GM23338 (cell line): Measurements from ENCODE around the gene PKNOX2. TPM values are rescaled to one million over a fixed set of nuclear protein-coding genes. Genes with fewer than 3 reads are reported as not detected.
A peak's percentile ranks its signal among the peaks of the same experiment; 100 is the strongest.

Experiments used
- ATAC-seq: fragments of 200-7000 bp; cut with Tn5 transposase; 3 replicates; pipeline ENCODE4 v1.9.1; 2020
- DNase-seq: peaks from one replicate; pipeline ENCODE4 v3.0.0-alpha.2; 2015; ENCODE audit warnings: low spot score
- H2AFZ ChIP-seq: fragments of 200-600 bp; sonication (generic); 2 replicates; pipeline ENCODE4 v1.8.0; 2016; ENCODE audit warnings: antibody characterized with exemption, mild to moderate bottlenecking, moderate library complexity
- H3F3A ChIP-seq: fragments of 200-600 bp; sonication (generic); replicated peaks from 2 replicates; pipeline ENCODE4 v1.8.0; 2017; ENCODE audit warnings: antibody characterized with exemption, mixed run types, low read depth
- H3K27ac ChIP-seq: fragments of 200-600 bp; sonication (generic); 2 replicates; pipeline ENCODE4 v1.6.1; 2016; ENCODE audit warnings: low read depth
- H3K27me3 ChIP-seq: fragments of 200-600 bp; sonication (generic); 2 replicates; pipeline ENCODE4 v1.8.0; 2016; ENCODE audit warnings: mild to moderate bottlenecking, mixed run types, moderate library complexity; ENCODE audit not compliant: insufficient read depth
- H3K36me3 ChIP-seq: fragments of 200-600 bp; sonication (generic); 2 replicates; pipeline ENCODE4 v1.8.0; 2016; ENCODE audit warnings: mild to moderate bottlenecking; ENCODE audit not compliant: insufficient read depth
- H3K4me1 ChIP-seq: fragments of 200-600 bp; sonication (generic); 2 replicates; pipeline ENCODE4 v1.8.0; 2016; ENCODE audit warnings: mild to moderate bottlenecking, moderate library complexity; ENCODE audit not compliant: insufficient read depth
- H3K4me2 ChIP-seq: fragments of 200-600 bp; sonication (generic); 2 replicates; pipeline ENCODE4 v1.7.1; 2017; ENCODE audit warnings: mixed run types
- H3K4me3 ChIP-seq: fragments of 200-600 bp; sonication (generic); 2 replicates; pipeline ENCODE4 v1.6.1; 2016; ENCODE audit warnings: mixed run types
- H3K79me2 ChIP-seq: fragments of 200-600 bp; sonication (generic); replicated peaks from 2 replicates; pipeline ENCODE4 v1.8.0; 2017; ENCODE audit warnings: mild to moderate bottlenecking; ENCODE audit not compliant: insufficient read depth
- H3K9me2 ChIP-seq: fragments of 200-600 bp; sonication (generic); 2 replicates; pipeline ENCODE4 v1.8.0; 2017; ENCODE audit not compliant: insufficient read depth
- H4K20me1 ChIP-seq: fragments of 200-600 bp; sonication (generic); replicated peaks from 2 replicates; pipeline ENCODE4 v1.8.0; 2017; ENCODE audit warnings: mild to moderate bottlenecking; ENCODE audit not compliant: insufficient read depth
- H3K27ac Mint-ChIP-seq: 2 replicates; pipeline ENCODE4 v1.8.0; 2020; ENCODE audit warnings: inconsistent platforms, mild to moderate bottlenecking, moderate library complexity, mixed read lengths
- H3K27me3 Mint-ChIP-seq: 3 replicates; pipeline ENCODE4 v1.8.0; 2022; ENCODE audit warnings: low read depth, mild to moderate bottlenecking, moderate library complexity, mixed read lengths, inconsistent platforms; ENCODE audit not compliant: insufficient read depth, poor library complexity
- H3K36me3 Mint-ChIP-seq: 3 replicates; pipeline ENCODE4 v1.8.0; 2021; ENCODE audit warnings: low read depth, mild to moderate bottlenecking, inconsistent platforms, moderate library complexity, mixed read lengths
- H3K4me1 Mint-ChIP-seq: 3 replicates; pipeline ENCODE4 v1.8.0; 2020; ENCODE audit warnings: mild to moderate bottlenecking, inconsistent platforms, mixed read lengths
- H3K4me3 Mint-ChIP-seq: 3 replicates; pipeline ENCODE4 v1.8.0; 2021; ENCODE audit warnings: moderate library complexity, mild to moderate bottlenecking, inconsistent platforms, mixed read lengths
- H3K9me3 Mint-ChIP-seq: 3 replicates; pipeline ENCODE4 v1.8.0; 2020; ENCODE audit warnings: moderate library complexity, mild to moderate bottlenecking, inconsistent platforms, mixed read lengths
- EZH2phosphoT487 ChIP-seq: fragments of 200-600 bp; sonication (generic); IDR thresholded peaks from one replicate; pipeline ENCODE4 v1.8.1; 2018; ENCODE audit warnings: antibody characterized with exemption; ENCODE audit not compliant: unreplicated experiment
- NANOG ChIP-seq: IDR thresholded peaks from 2 replicates; pipeline ENCODE4 v1.6.1; 2016; ENCODE audit warnings: antibody characterized with exemption, borderline replicate concordance
- POLR2AphosphoS5 ChIP-seq: IDR thresholded peaks from 2 replicates; pipeline ENCODE4 v1.6.1; 2016; ENCODE audit warnings: antibody characterized with exemption, low read depth
- STAT1 ChIP-seq: IDR thresholded peaks from one replicate; pipeline ENCODE4 v1.6.1; 2016; ENCODE audit warnings: antibody characterized with exemption; ENCODE audit not compliant: unreplicated experiment
- ZNF114 ChIP-seq: fragments of 250-450 bp; sonication (Bioruptor Pico); IDR thresholded peaks from 2 replicates; pipeline ENCODE4 v1.5.0; 2020; ENCODE audit warnings: mild to moderate bottlenecking, moderate library complexity
- ZNF331 ChIP-seq: fragments of 250-450 bp; sonication (Bioruptor Pico); IDR thresholded peaks from 2 replicates; pipeline ENCODE4 v1.5.0; 2020; ENCODE audit warnings: low read depth, mild to moderate bottlenecking, moderate library complexity
- polyA plus RNA-seq: library from polyadenylated mRNA; unstranded; fragments of >200 nt; fragmentation: Nextera tagmentation; extraction: Ambion mirVana; gene quantifications from 2 replicates; pipeline ENCODE4 v1.2.1, GENCODE V29; 2016
- total RNA-seq: library from RNA; depleted of rRNA; stranded (reverse); fragments of >200 nt; shearing (Covaris generic); gene quantifications from 2 replicates; pipeline ENCODE4 v1.2.3, GENCODE V29; 2014
- TF ChIP-seq, protein P1 (sequence below): IDR thresholded peaks from one replicate; pipeline ENCODE4 v1.6.1; 2018; ENCODE audit warnings: antibody characterized with exemption; ENCODE audit not compliant: unreplicated experiment
- TF ChIP-seq, protein P2 (sequence below), 2 experiments: fragments of 200-600 bp in 1 of 2; sonication (generic) in 1 of 2; conservative IDR thresholded peaks; 2 replicates each; pipeline versions ENCODE4 v1.5.1 to v1.6.1; 2016 to 2017; ENCODE audit warnings: antibody characterized with exemption in 2 of 2, low read depth in 2 of 2, mild to moderate bottlenecking in 2 of 2, moderate library complexity in 1 of 2
- TF ChIP-seq, protein P3 (sequence below): fragments of 250-450 bp; sonication (Bioruptor Pico); IDR thresholded peaks from 2 replicates; pipeline ENCODE4 v1.5.0; 2020; ENCODE audit warnings: mild to moderate bottlenecking, moderate library complexity
- TF ChIP-seq, protein P4 (sequence below): IDR thresholded peaks from 2 replicates; pipeline ENCODE4 v1.6.1; 2016; ENCODE audit warnings: antibody characterized with exemption

The PKNOX2 gene
- total and polyA plus RNA-seq, 2 experiments from 2014 or later = 0.42 to 0.83 TPM

DNA sequence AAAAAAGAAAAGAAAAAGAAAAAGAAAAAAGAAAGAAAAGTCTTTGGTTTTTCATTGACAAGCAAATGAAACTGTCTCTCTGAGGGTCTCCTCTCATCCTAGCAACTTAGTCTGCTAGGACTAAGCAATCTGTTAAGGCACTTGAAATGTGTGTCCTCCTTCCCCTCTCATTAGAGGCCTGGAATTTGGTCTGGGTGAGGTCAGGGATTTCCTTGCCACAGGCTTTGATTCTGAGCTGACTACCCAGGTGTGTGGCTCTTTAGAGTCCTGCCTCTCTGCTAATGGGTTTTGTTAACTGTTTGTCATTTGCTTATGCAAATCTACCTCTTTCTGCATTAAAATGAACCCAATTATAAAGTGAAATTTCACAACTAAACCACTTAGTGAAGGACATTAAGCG, 18.3 kb upstream of the PKNOX2 start:
- H3K9me3 Mint-ChIP-seq = no peaks in the 10 kb centered on the region; the same call in 2 of the 3 replicates
- Histone ChIP-seq H3K27ac (no peak overlapping the region), H2AFZ (no peak overlapping the region), H3K9me2 (no peaks in the 10 kb centered on the region), H3F3A (no peaks in the 10 kb centered on the region), H3K4me3 (no peak overlapping the region; the same call in 1 of the 2 replicates), H3K27me3 (peaks cover 74% of the 10 kb centered on the region), H4K20me1 (no peaks in the 10 kb centered on the region), H3K4me1 (peaks cover 32% of the 10 kb centered on the region), H3K4me2 (peak overlapping the region; percentile 41; the same call in 1 of the 2 replicates), H3K79me2 (no peaks in the 10 kb centered on the region), H3K36me3 (no peaks in the 10 kb centered on the region; the same call in 1 of the 2 replicates)
- no peak overlapping the region for H3K4me3 Mint-ChIP-seq
- no peak overlapping the region for H3K27ac Mint-ChIP-seq
- TF ChIP-seq POLR2AphosphoS5 (peak; percentile 38; the same call in 1 of the 2 replicates), STAT1 (no peak), ZNF331 (no peak), NANOG (peak; percentile 85)
- TF ChIP-seq, protein P1, sequence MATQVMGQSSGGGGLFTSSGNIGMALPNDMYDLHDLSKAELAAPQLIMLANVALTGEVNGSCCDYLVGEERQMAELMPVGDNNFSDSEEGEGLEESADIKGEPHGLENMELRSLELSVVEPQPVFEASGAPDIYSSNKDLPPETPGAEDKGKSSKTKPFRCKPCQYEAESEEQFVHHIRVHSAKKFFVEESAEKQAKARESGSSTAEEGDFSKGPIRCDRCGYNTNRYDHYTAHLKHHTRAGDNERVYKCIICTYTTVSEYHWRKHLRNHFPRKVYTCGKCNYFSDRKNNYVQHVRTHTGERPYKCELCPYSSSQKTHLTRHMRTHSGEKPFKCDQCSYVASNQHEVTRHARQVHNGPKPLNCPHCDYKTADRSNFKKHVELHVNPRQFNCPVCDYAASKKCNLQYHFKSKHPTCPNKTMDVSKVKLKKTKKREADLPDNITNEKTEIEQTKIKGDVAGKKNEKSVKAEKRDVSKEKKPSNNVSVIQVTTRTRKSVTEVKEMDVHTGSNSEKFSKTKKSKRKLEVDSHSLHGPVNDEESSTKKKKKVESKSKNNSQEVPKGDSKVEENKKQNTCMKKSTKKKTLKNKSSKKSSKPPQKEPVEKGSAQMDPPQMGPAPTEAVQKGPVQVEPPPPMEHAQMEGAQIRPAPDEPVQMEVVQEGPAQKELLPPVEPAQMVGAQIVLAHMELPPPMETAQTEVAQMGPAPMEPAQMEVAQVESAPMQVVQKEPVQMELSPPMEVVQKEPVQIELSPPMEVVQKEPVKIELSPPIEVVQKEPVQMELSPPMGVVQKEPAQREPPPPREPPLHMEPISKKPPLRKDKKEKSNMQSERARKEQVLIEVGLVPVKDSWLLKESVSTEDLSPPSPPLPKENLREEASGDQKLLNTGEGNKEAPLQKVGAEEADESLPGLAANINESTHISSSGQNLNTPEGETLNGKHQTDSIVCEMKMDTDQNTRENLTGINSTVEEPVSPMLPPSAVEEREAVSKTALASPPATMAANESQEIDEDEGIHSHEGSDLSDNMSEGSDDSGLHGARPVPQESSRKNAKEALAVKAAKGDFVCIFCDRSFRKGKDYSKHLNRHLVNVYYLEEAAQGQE = no peak
- TF ChIP-seq, protein P2, sequence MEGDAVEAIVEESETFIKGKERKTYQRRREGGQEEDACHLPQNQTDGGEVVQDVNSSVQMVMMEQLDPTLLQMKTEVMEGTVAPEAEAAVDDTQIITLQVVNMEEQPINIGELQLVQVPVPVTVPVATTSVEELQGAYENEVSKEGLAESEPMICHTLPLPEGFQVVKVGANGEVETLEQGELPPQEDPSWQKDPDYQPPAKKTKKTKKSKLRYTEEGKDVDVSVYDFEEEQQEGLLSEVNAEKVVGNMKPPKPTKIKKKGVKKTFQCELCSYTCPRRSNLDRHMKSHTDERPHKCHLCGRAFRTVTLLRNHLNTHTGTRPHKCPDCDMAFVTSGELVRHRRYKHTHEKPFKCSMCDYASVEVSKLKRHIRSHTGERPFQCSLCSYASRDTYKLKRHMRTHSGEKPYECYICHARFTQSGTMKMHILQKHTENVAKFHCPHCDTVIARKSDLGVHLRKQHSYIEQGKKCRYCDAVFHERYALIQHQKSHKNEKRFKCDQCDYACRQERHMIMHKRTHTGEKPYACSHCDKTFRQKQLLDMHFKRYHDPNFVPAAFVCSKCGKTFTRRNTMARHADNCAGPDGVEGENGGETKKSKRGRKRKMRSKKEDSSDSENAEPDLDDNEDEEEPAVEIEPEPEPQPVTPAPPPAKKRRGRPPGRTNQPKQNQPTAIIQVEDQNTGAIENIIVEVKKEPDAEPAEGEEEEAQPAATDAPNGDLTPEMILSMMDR (conservative IDR thresholded peaks at IDR 0.05; ENCODE audit: low read depth in 2 of 2) = no peak
- H3K4me1 Mint-ChIP-seq = peaks cover 44% of the 10 kb centered on the region
- ATAC-seq = peak; percentile 66
- H3K27me3 Mint-ChIP-seq = peaks cover 35% of the 10 kb centered on the region
- DNase-seq = peak; percentile 79
- H3K36me3 Mint-ChIP-seq = no peaks in the 10 kb centered on the region

DNA sequence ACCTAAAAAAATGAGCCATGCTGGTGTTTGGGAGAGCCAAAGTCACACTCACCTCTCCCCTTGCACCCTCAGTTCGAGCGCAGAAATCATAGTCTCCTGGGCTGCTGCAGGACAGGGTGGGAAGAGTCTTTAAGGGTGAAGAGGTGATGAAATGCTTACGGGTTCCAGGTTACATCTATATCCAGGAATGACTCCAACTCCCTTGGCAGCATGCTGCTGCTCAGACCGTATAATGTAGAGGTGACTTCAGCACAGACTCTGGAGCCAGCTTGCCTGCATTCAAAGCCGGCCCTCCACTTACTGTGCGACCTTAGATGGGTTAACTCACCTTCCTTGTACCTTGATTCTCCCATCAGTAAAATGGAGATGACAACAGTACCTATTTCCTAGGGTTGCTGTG, 17.3 kb upstream of the PKNOX2 start:
- Histone ChIP-seq H3K79me2 (no peaks in the 10 kb centered on the region), H4K20me1 (no peaks in the 10 kb centered on the region), H3K36me3 (no peaks in the 10 kb centered on the region; the same call in 1 of the 2 replicates), H3K4me1 (peaks cover 25% of the 10 kb centered on the region), H3K27me3 (peaks cover 66% of the 10 kb centered on the region), H3K27ac (no peak overlapping the region), H3K9me2 (no peaks in the 10 kb centered on the region), H3F3A (no peaks in the 10 kb centered on the region), H3K4me3 (no peak overlapping the region), H2AFZ (no peak overlapping the region), H3K4me2 (peak overlapping the region; percentile 41)
- DNase-seq (no peak), ATAC-seq (peak; percentile 20; the same call in 2 of the 3 replicates)
- H3K4me3 Mint-ChIP-seq = no peak overlapping the region
- H3K27ac Mint-ChIP-seq = no peak overlapping the region
- H3K9me3 Mint-ChIP-seq = no peaks in the 10 kb centered on the region; the same call in 2 of the 3 replicates
- H3K4me1 Mint-ChIP-seq = peaks cover 36% of the 10 kb centered on the region
- H3K27me3 Mint-ChIP-seq = peaks cover 28% of the 10 kb centered on the region
- no peaks in the 10 kb centered on the region for H3K36me3 Mint-ChIP-seq
- TF ChIP-seq, protein P3, sequence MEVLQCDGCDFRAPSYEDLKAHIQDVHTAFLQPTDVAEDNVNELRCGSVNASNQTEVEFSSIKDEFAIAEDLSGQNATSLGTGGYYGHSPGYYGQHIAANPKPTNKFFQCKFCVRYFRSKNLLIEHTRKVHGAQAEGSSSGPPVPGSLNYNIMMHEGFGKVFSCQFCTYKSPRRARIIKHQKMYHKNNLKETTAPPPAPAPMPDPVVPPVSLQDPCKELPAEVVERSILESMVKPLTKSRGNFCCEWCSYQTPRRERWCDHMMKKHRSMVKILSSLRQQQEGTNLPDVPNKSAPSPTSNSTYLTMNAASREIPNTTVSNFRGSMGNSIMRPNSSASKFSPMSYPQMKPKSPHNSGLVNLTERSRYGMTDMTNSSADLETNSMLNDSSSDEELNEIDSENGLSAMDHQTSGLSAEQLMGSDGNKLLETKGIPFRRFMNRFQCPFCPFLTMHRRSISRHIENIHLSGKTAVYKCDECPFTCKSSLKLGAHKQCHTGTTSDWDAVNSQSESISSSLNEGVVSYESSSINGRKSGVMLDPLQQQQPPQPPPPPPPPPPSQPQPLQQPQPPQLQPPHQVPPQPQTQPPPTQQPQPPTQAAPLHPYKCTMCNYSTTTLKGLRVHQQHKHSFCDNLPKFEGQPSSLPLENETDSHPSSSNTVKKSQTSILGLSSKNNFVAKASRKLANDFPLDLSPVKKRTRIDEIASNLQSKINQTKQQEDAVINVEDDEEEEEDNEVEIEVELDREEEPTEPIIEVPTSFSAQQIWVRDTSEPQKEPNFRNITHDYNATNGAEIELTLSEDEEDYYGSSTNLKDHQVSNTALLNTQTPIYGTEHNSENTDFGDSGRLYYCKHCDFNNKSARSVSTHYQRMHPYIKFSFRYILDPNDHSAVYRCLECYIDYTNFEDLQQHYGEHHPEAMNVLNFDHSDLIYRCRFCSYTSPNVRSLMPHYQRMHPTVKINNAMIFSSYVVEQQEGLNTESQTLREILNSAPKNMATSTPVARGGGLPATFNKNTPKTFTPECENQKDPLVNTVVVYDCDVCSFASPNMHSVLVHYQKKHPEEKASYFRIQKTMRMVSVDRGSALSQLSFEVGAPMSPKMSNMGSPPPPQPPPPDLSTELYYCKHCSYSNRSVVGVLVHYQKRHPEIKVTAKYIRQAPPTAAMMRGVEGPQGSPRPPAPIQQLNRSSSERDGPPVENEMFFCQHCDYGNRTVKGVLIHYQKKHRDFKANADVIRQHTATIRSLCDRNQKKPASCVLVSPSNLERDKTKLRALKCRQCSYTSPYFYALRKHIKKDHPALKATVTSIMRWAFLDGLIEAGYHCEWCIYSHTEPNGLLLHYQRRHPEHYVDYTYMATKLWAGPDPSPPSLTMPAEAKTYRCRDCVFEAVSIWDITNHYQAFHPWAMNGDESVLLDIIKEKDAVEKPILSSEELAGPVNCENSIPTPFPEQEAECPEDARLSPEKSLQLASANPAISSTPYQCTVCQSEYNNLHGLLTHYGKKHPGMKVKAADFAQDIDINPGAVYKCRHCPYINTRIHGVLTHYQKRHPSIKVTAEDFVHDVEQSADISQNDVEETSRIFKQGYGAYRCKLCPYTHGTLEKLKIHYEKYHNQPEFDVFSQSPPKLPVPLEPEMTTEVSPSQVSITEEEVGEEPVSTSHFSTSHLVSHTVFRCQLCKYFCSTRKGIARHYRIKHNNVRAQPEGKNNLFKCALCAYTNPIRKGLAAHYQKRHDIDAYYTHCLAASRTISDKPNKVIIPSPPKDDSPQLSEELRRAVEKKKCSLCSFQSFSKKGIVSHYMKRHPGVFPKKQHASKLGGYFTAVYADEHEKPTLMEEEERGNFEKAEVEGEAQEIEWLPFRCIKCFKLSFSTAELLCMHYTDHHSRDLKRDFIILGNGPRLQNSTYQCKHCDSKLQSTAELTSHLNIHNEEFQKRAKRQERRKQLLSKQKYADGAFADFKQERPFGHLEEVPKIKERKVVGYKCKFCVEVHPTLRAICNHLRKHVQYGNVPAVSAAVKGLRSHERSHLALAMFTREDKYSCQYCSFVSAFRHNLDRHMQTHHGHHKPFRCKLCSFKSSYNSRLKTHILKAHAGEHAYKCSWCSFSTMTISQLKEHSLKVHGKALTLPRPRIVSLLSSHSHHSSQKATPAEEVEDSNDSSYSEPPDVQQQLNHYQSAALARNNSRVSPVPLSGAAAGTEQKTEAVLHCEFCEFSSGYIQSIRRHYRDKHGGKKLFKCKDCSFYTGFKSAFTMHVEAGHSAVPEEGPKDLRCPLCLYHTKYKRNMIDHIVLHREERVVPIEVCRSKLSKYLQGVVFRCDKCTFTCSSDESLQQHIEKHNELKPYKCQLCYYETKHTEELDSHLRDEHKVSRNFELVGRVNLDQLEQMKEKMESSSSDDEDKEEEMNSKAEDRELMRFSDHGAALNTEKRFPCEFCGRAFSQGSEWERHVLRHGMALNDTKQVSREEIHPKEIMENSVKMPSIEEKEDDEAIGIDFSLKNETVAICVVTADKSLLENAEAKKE (CRISPR knock-in tag) = no peak
- TF ChIP-seq EZH2phosphoT487 (no peak), NANOG (no peak), ZNF114 (CRISPR knock-in tag) (no peak)
- TF ChIP-seq, protein P4, sequence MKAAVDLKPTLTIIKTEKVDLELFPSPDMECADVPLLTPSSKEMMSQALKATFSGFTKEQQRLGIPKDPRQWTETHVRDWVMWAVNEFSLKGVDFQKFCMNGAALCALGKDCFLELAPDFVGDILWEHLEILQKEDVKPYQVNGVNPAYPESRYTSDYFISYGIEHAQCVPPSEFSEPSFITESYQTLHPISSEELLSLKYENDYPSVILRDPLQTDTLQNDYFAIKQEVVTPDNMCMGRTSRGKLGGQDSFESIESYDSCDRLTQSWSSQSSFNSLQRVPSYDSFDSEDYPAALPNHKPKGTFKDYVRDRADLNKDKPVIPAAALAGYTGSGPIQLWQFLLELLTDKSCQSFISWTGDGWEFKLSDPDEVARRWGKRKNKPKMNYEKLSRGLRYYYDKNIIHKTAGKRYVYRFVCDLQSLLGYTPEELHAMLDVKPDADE = no peak
